ENCODE data around the gene CLEC2D. TPM values are rescaled to one million over a fixed set of nuclear protein-coding genes. Genes with fewer than 3 reads are reported as not detected.
A peak's percentile ranks its signal among the peaks of the same experiment; 100 is the strongest.

Gene CLEC2D
- total and polyA plus RNA-seq, 10 of the 15 experiments (the other 5 are each of a cell fraction or from before 2014, with no cell fraction given): 4.6 to 29.8 (median 16.0) TPM

- TF ChIP-seq MTA3 (IDR thresholded peaks at IDR 0.05; ENCODE audit: borderline replicate concordance, low read length) (no peak), YBX1 (IDR thresholded peaks at IDR 0.05) (no peak), HDAC6 (IDR thresholded peaks at IDR 0.05; ENCODE audit: unreplicated experiment) (peak; percentile 61), BCL3 (IDR thresholded peaks at IDR 0.05; ENCODE audit: borderline replicate concordance, insufficient read depth, low read depth, low read length, poor library complexity, severe bottlenecking) (no peak), POLR2AphosphoS2 (IDR thresholded peaks at IDR 0.05; ENCODE audit: low read depth, low read length) (peak; percentile 46; the same call in 1 of the 2 replicates), MAX (IDR thresholded peaks at IDR 0.05; ENCODE audit: low read depth, low read length) (no peak), FOS (IDR thresholded peaks at IDR 0.05; ENCODE audit: borderline replicate concordance, extremely low read depth, insufficient read length) (no peak), SMC3 (IDR thresholded peaks at IDR 0.05; ENCODE audit: borderline replicate concordance, low read length) (no peak), FOXK2 (IDR thresholded peaks at IDR 0.05) (no peak), ZNF622 (IDR thresholded peaks at IDR 0.05) (no peak), CHD1 (IDR thresholded peaks at IDR 0.05; ENCODE audit: low read depth, low read length) (no peak), BRCA1 (IDR thresholded peaks at IDR 0.05; ENCODE audit: low read depth, low read length) (no peak), POLR2AphosphoS5 (IDR thresholded peaks at IDR 0.05; ENCODE audit: low read length) (peak; percentile 79), RUNX3 (IDR thresholded peaks at IDR 0.05; ENCODE audit: low read length) (no peak; the same call in none of the 2 replicates), PKNOX1 (IDR thresholded peaks at IDR 0.05) (no peak), RELA (IDR thresholded peaks at IDR 0.05; ENCODE audit: borderline replicate concordance, partially characterized antibody) (no peak), YY1 (IDR thresholded peaks at IDR 0.05; ENCODE audit: low read depth, low read length) (no peak), SMARCA5 (IDR thresholded peaks at IDR 0.05) (no peak), E4F1 (IDR thresholded peaks at IDR 0.05; ENCODE audit: borderline replicate concordance, partially characterized antibody) (no peak), SRF (IDR thresholded peaks at IDR 0.05; ENCODE audit: low read depth in 2 of 2, low read length in 2 of 2) (no peak), JUND (IDR thresholded peaks at IDR 0.05; ENCODE audit: low read depth, low read length) (no peak), CEBPB (IDR thresholded peaks at IDR 0.05; ENCODE audit: borderline replicate concordance in 1 of 2, low read depth in 2 of 2, low read length in 2 of 2) (no peak), ESRRA (IDR thresholded peaks at IDR 0.05; ENCODE audit: low read length) (no peak), HDGF (IDR thresholded peaks at IDR 0.05) (no peak), MEF2A (IDR thresholded peaks at IDR 0.05; ENCODE audit: insufficient read depth, low read depth, low read length) (0 out of 2 replicates have a peak, but pooled peaks have one; percentile 25), RAD21 (IDR thresholded peaks at IDR 0.05; ENCODE audit: insufficient read depth, low read depth, low read length) (0 out of 2 replicates have a peak, but pooled peaks have one; percentile 13), PAX5 (IDR thresholded peaks at IDR 0.05; ENCODE audit: borderline replicate concordance, low read depth, low read length) (peak; percentile 13; the same call in 1 of the 2 replicates), CBX5 (IDR thresholded peaks at IDR 0.05; ENCODE audit: low read depth) (no peak)
Observed at GRCh38 chr12:9649532-9649940, 20.0 kb upstream of the CLEC2D start (continued).

All from GM12878 (cell line).